Measurements from ENCODE around the gene RARB. TPM values are rescaled to one million over a fixed set of nuclear protein-coding genes. Genes with fewer than 3 reads are reported as not detected.

Gene RARB
- total and polyA plus RNA-seq, 9 of the 15 experiments (the other 6 are each of a cell fraction or from before 2014, with no cell fraction given) = 0.15 to 1.3 (median 0.27) TPM

DNA sequence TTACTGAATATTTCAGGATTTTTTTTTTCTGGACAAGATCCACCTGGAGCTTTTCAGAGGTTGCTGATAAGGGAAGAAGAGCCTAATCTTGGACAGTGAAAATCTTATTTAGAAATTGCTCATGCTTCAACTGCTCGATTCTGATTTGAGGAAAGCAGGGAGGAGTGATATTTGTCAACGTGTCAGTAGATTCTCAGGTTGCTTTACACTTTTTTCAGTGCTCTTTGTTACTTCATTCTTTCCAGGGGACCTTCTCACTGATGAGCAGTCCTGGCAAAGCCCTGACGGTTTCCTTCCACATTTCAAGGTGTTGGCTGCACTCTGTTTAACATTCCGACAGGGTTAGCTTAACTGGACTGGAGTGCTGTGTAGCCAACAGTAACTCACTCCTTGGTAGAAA, 24.1 kb upstream of the RARB start:
- in situ Hi-C loops (cut with MboI) = no loop called here
- CTCF ChIA-PET (ENCODE audit: low intra/inter-chr PET ratio) = no interaction called here
- no peaks in the 10 kb centered on the region for H3K9me1 ChIP-seq (ENCODE audit: control insufficient read depth, insufficient read depth, low read length)
- no peak overlapping the region for H2AFZ ChIP-seq (ENCODE audit: low read depth, low read length)
- no peaks in the 10 kb centered on the region for H3K79me2 ChIP-seq (ENCODE audit: control insufficient read depth, insufficient read depth, low read length)
- no peak for DNase-seq (ENCODE audit: extremely low read depth in 1 of 4, low spot score in 3 of 4)
- no peaks in the 10 kb centered on the region for H4K20me1 ChIP-seq (replicated peaks; ENCODE audit: control insufficient read depth, insufficient read depth, low read length)
- 0% methylated on average over 4 of the region's 4 CpGs for WGBS (ENCODE audit: insufficient coverage, low coverage, missing lambda C conversion rate)
- intact Hi-C loops (cut with micrococcal nuclease) = no loop called here
- ATAC-seq = no peak
- no peaks in the 10 kb centered on the region for H3K27me3 ChIP-seq (ENCODE audit: control insufficient read depth in 2 of 2, insufficient read depth in 2 of 2, low read length in 2 of 2)
- no peaks in the 10 kb centered on the region for H3K36me3 ChIP-seq (ENCODE audit: control insufficient read depth, insufficient read depth, low read length)
- BruUV-seq (replicated peaks) = no TSS peak
- H3K4me3 ChIP-seq = no peak overlapping the region
- no peaks in the 10 kb centered on the region for H3K9me3 ChIP-seq (replicated peaks; ENCODE audit: control insufficient read depth, insufficient read depth, low read depth, low read length)
- H3K4me2 ChIP-seq (ENCODE audit: insufficient read depth, low read length) = no peak overlapping the region
- POLR2A ChIA-PET = no interaction called here
- no peaks in the 10 kb centered on the region for H3K4me1 ChIP-seq (replicated peaks in 1 of 2; ENCODE audit: control insufficient read depth in 2 of 2, insufficient read depth in 2 of 2, low read length in 2 of 2)
- no peak overlapping the region for H3K9ac ChIP-seq (ENCODE audit: insufficient read depth in 1 of 2, low read depth in 2 of 2, low read length in 2 of 2)
- no peak for TF ChIP-seq TFE3 (CRISPR knock-in tag; IDR thresholded peaks at IDR 0.05)
- no peak for TF ChIP-seq TRIM28 (IDR thresholded peaks at IDR 0.05)
- no peak for TF ChIP-seq MED1 (CRISPR knock-in tag; IDR thresholded peaks at IDR 0.05; ENCODE audit: borderline replicate concordance)
- TF ChIP-seq MBD2 (IDR thresholded peaks at IDR 0.05; ENCODE audit: borderline replicate concordance, low read depth) = no peak
- no peak for TF ChIP-seq SAFB (IDR thresholded peaks at IDR 0.05; ENCODE audit: borderline replicate concordance, low read depth, low read length)
- TF ChIP-seq ATF1 (CRISPR knock-in tag; IDR thresholded peaks at IDR 0.05) = no peak
- no peak for TF ChIP-seq ATF1 (tag; IDR thresholded peaks at IDR 0.05)
- TF ChIP-seq ARNT (IDR thresholded peaks at IDR 0.05) = no peak
- no peak for TF ChIP-seq MCM7 (IDR thresholded peaks at IDR 0.05)
- TF ChIP-seq L3MBTL2 (IDR thresholded peaks at IDR 0.05) = no peak
- no peak for TF ChIP-seq NBN (IDR thresholded peaks at IDR 0.05; ENCODE audit: low read depth)
- TF ChIP-seq ZNF778 (CRISPR knock-in tag; IDR thresholded peaks at IDR 0.05) = no peak
- TF ChIP-seq ZNF589 (CRISPR knock-in tag; IDR thresholded peaks at IDR 0.05; ENCODE audit: low read depth) = no peak
- no peak overlapping the region for H3K27ac ChIP-seq (ENCODE audit: extremely low read depth, low read depth, low read length)
- no peak for FAIRE-seq

All from K562 (cell line).